NCI-H2196 treated with DMSO at 0.1 percent for 48 hours (cell line): ENCODE data around the gene SLC22A23.

Experiments used
- DNase-seq: peaks from one replicate; lab custom pipeline; 2025; ENCODE audit not compliant: unreplicated experiment; lab: John Stamatoyannopoulos, UW

SLC22A23 gene

GRCh38 chr6:3230900-3231246 lies 226.0 kb downstream of the SLC22A23 start:
- DNase-seq = peak; percentile 76

- DNase-seq = no peak
These were observed 226.5 kb downstream of the SLC22A23 start for GRCh38 chr6:3230256-3230882.

GRCh38 chr6:3229566-3230178 lies 227.2 kb downstream of the SLC22A23 start:
- peak; percentile 34 for DNase-seq

- DNase-seq = peak; percentile 57
These were observed 227.9 kb downstream of the SLC22A23 start for GRCh38 chr6:3228771-3229565.

- DNase-seq = peak; percentile 70
These were observed 228.7 kb downstream of the SLC22A23 start for GRCh38 chr6:3228046-3228671.

- peak; percentile 82 for DNase-seq
These were observed 229.3 kb downstream of the SLC22A23 start, which contains the start of gene TUBB2B for GRCh38 chr6:3227363-3228045. Gene TUBB2B (minus strand): TSS chr6:3227653. CDS start chr6:3227543, 110 bp downstream.

GRCh38 chr6:3226481-3227362 lies 230.1 kb downstream of the SLC22A23 start:
- no peak for DNase-seq

- no peak for DNase-seq
These were observed 230.8 kb downstream of the SLC22A23 start for GRCh38 chr6:3226042-3226441.

- no peak for DNase-seq
These were observed 234.3 kb downstream of the SLC22A23 start for GRCh38 chr6:3222506-3223038.

- no peak for DNase-seq
These were observed 235.3 kb downstream of the SLC22A23 start for GRCh38 chr6:3221578-3221977.

- DNase-seq = no peak
These were observed 236.5 kb downstream of the SLC22A23 start for GRCh38 chr6:3220366-3220765.
